Occipital lobe (tissue), 2 donors: Measurements from ENCODE around the gene VDR. TPM values are rescaled to one million over a fixed set of nuclear protein-coding genes. Genes with fewer than 3 reads are reported as not detected.
"Not testable (repeated sequence)": the region's sequence is repeated elsewhere in the genome, so short reads cannot be mapped to it uniquely, and the experiment has no call there.

Source experiments
- DNase-seq: peaks from one replicate; lab custom pipeline; 2025; lab: John Stamatoyannopoulos, UW
- total RNA-seq: library from RNA; depleted of rRNA; stranded (reverse); fragments of >200 nt; gene quantifications from one replicate; pipeline ENCODE4 v1.2.3, GENCODE V29; 2014

VDR gene
- total RNA-seq, 1 donor from 2014 or later, result not detected

- DNase-seq, result not testable (repeated sequence)
These were observed 89.3 kb downstream of the VDR start for GRCh38 chr12:47815447-47815846.

GRCh38 chr12:47814539-47815170 lies 90.1 kb downstream of the VDR start:
- no peak for DNase-seq

- no peak for DNase-seq
These were observed 91.1 kb downstream of the VDR start for GRCh38 chr12:47813511-47814196.

GRCh38 chr12:47812797-47813510 lies 91.8 kb downstream of the VDR start:
- DNase-seq, result peak; percentile 63

GRCh38 chr12:47811581-47812484 lies 93.0 kb downstream of the VDR start:
- no peak for DNase-seq

GRCh38 chr12:47811072-47811396 lies 93.8 kb downstream of the VDR start:
- DNase-seq, result no peak

GRCh38 chr12:47809518-47809917 lies 95.3 kb downstream of the VDR start:
- DNase-seq, result not testable (repeated sequence)

GRCh38 chr12:47808574-47809365 lies 96.0 kb downstream of the VDR start:
- DNase-seq, result no peak

- DNase-seq, result no peak
These were observed 96.7 kb downstream of the VDR start for GRCh38 chr12:47808050-47808449.

- no peak for DNase-seq
These were observed 97.5 kb downstream of the VDR start for GRCh38 chr12:47807338-47807737.

- no peak for DNase-seq
These were observed 99.4 kb downstream of the VDR start for GRCh38 chr12:47805417-47805816.

GRCh38 chr12:47804171-47804570 lies 100.6 kb downstream of the VDR start:
- DNase-seq, result no peak

GRCh38 chr12:47803191-47803875 lies 101.5 kb downstream of the VDR start:
- no peak for DNase-seq

GRCh38 chr12:47802312-47802711 lies 102.5 kb downstream of the VDR start:
- DNase-seq, result no peak

GRCh38 chr12:47801904-47802246 lies 102.9 kb downstream of the VDR start:
- DNase-seq, result no peak

GRCh38 chr12:47801170-47801903 lies 103.5 kb downstream of the VDR start:
- no peak for DNase-seq

- no peak for DNase-seq
These were observed 104.2 kb downstream of the VDR start for GRCh38 chr12:47800582-47800981.

- peak; percentile 52 for DNase-seq
These were observed 105.3 kb downstream of the VDR start for GRCh38 chr12:47799357-47799955.

GRCh38 chr12:47798382-47798948 lies 106.3 kb downstream of the VDR start:
- no peak for DNase-seq
